K562 (cell line): Measurements from ENCODE around the gene OR2B2. TPM values are rescaled to one million over a fixed set of nuclear protein-coding genes. Genes with fewer than 3 reads are reported as not detected.
A peak's percentile ranks its signal among the peaks of the same experiment; 100 is the strongest.

Source experiments
- CHD7 ChIP-seq: fragments of 200-600 bp; sonication (generic); IDR thresholded peaks from one replicate; pipeline ENCODE4 v1.6.1; 2012; ENCODE audit warnings: mild to moderate bottlenecking, low read depth, low read length, inconsistent platforms
- E2F8 ChIP-seq: fragments of 450-650 bp; IDR thresholded peaks from 2 replicates; pipeline ENCODE4 v1.7.1; 2018; ENCODE audit warnings: mild to moderate bottlenecking, low read depth; ENCODE audit not compliant: partially characterized antibody
- ETV1 ChIP-seq: fragments of 450-650 bp; conservative IDR thresholded peaks from 2 replicates; pipeline ENCODE4 v1.6.1; 2016; ENCODE audit warnings: missing genetic modification characterization, control low read depth, low read depth, missing compliant biosample characterization
- NCOA4 ChIP-seq: fragments of 450-650 bp; IDR thresholded peaks from 2 replicates; pipeline ENCODE4 v1.6.1; 2018; ENCODE audit warnings: mild to moderate bottlenecking; ENCODE audit not compliant: partially characterized antibody
- POLR2AphosphoS5 ChIP-seq: IDR thresholded peaks from 2 replicates; pipeline ENCODE4 v1.6.1; 2011; ENCODE audit warnings: mild to moderate bottlenecking, low read depth, low read length, moderate library complexity; ENCODE audit not compliant: control insufficient read depth, insufficient read depth
- POLR3A ChIP-seq: IDR thresholded peaks from 2 replicates; pipeline ENCODE4 v1.6.1; 2011; ENCODE audit warnings: borderline replicate concordance, mild to moderate bottlenecking, moderate library complexity; ENCODE audit not compliant: insufficient read length, insufficient read depth; ENCODE audit errors: extremely low read depth
- RFX7 ChIP-seq: fragments of 250-450 bp; sonication (Bioruptor Pico); IDR thresholded peaks from 2 replicates; pipeline ENCODE4 v1.5.1; 2021; ENCODE audit warnings: mild to moderate bottlenecking
- SAFB2 ChIP-seq: fragments of 200-400 bp; formaldehyde crosslinking; IDR thresholded peaks from 2 replicates; pipeline ENCODE4 v1.6.1; 2018; ENCODE audit warnings: borderline replicate concordance, low read length, low read depth, moderate library complexity; ENCODE audit not compliant: severe bottlenecking
- SLC30A9 ChIP-seq: fragments of 250-450 bp; sonication (Bioruptor Pico); IDR thresholded peaks from 2 replicates; pipeline ENCODE4 v1.8.0; 2022; ENCODE audit warnings: mild to moderate bottlenecking, moderate library complexity
- STAT5A ChIP-seq: IDR thresholded peaks from 2 replicates; pipeline ENCODE4 v1.6.1; 2012; ENCODE audit warnings: low read length, inconsistent platforms, borderline replicate concordance
- SUPT5H ChIP-seq: fragments of 450-650 bp; IDR thresholded peaks from 2 replicates; pipeline ENCODE4 v1.6.1; 2016
- ZNF717 ChIP-seq: fragments of 250-450 bp; sonication (Bioruptor Pico); IDR thresholded peaks from 2 replicates; pipeline ENCODE4 v1.5.0; 2021
- ZNF780A ChIP-seq: fragments of 250-450 bp; sonication (Bioruptor Pico); IDR thresholded peaks from 2 replicates; pipeline ENCODE4 v1.5.0; 2021; ENCODE audit warnings: mild to moderate bottlenecking
- ZZZ3 ChIP-seq: fragments of 450-650 bp; IDR thresholded peaks from 2 replicates; pipeline ENCODE4 v1.6.1; 2016; ENCODE audit warnings: antibody characterized with exemption, mild to moderate bottlenecking, moderate library complexity
- polyA plus RNA-seq, 8 experiments: library from polyadenylated mRNA; depleted of rRNA in 4 of 8; stranded (reverse) in 5 of 8; unstranded in 3 of 8; fragments of >200 nt; fragmentation: Nextera tagmentation in 2 of 8; fragmentation: Illumina TruSeq in 1 of 8; extraction: Ambion mirVana in 2 of 8; extraction: Trizol in 1 of 8; gene quantifications; 2 replicates each; pipeline versions ENCODE4 v1.2.1 to v1.2.3, GENCODE V29; 2011 to 2014; ENCODE audit warnings: inconsistent platforms in 1 of 8, missing spikeins in 1 of 8
- total RNA-seq, 7 experiments: library from RNA; depleted of rRNA in 6 of 7; stranded (reverse); fragments of >200 nt in 6 of 7; fragmentation: Illumina TruSeq in 2 of 7; extraction: Trizol in 2 of 7; gene quantifications; 2 replicates each; pipeline versions ENCODE4 v1.2.1 to v1.2.3, GENCODE V29; 2011 to 2021; ENCODE audit warnings: low replicate concordance in 1 of 7

The OR2B2 gene
- total and polyA plus RNA-seq, 9 of the 15 experiments (the other 6 are each of a cell fraction or from before 2014, with no cell fraction given), result 0.24 TPM; not detected in 8

- no peak for TF ChIP-seq POLR3A
- TF ChIP-seq SLC30A9, result no peak
- TF ChIP-seq E2F8, result no peak
- TF ChIP-seq CHD7, result no peak
- peak; percentile 76 for TF ChIP-seq SUPT5H
- TF ChIP-seq POLR2AphosphoS5, result peak; percentile 91
- no peak for TF ChIP-seq RFX7 (CRISPR knock-in tag)
- TF ChIP-seq STAT5A, result no peak
- TF ChIP-seq ZNF780A (CRISPR knock-in tag), result no peak
- no peak for TF ChIP-seq SAFB2
- no peak for TF ChIP-seq ZNF717 (CRISPR knock-in tag)
- TF ChIP-seq ZZZ3, result no peak
- TF ChIP-seq ETV1 (tag), result no peak
- no peak for TF ChIP-seq NCOA4
These were observed 44.9 kb downstream of the OR2B2 start (continued) for GRCh38 chr6:27867051-27867944.
